GM18517 (cell line): ENCODE data around the gene DNMT3L.
"Not testable (repeated sequence)": the region's sequence is repeated elsewhere in the genome, so short reads cannot be mapped to it uniquely, and the experiment has no call there.

Experiments
- ATAC-seq: cut with Tn5 transposase; IDR thresholded peaks from one replicate; pipeline ENCODE4 v1.9.1; 2021; ENCODE audit warnings: mild to moderate bottlenecking, moderate library complexity; ENCODE audit not compliant: unreplicated experiment

The DNMT3L gene

DNA sequence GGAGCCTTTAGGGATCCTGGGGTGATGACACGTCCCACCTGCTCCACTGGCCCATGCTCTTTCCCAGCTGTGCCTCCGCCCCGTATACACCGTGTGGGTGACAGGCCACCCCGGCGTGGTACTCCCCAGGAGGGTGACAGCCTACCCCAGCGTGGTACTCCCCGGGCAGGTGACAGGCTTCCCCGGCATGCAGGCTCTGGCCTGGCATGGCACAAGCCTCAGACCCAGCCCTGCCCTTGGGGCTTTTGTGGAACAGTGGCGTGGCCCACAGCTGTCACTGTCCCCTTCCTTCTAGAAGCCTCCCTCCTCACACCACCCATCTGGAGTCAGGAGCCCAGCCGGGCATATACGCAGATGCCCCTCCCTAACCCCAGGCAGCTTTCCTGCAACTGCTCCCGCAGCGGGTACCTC lies 33.5 kb upstream of the DNMT3L start:
- ATAC-seq, result no peak

GRCh38 chr21:44294391-44295162 lies 32.9 kb upstream of the DNMT3L start:
- no peak for ATAC-seq

DNA sequence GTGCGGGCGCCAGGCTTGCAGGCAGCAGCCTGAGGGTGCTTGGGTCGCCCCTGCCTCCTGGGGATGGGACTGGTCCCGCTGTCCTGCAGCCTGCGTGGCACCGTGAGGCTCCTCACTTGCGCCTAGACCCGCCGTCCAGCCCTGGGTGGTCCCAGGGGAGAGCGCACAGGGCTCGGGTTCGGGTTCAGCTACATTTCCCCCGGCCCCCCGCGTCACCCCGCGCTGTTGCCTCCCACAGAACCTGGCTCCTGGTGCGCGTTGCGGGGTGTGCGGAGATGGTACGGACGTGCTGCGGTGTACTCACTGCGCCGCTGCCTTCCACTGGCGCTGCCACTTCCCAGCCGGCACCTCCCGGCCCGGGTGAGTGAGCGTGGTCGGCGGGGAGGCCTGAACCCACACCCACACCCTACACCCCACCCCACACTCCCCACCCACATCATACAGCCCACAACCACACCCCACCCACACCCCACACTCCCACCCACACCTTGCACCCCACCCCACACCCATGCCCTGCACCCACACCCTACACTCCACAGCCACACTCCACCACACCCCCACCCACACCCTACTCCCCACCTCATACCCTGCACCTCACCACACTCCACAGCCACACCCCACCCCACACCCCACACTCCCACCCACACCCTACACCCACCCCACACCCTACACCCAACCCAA lies 32.0 kb upstream of the DNMT3L start:
- ATAC-seq, result no peak

DNA sequence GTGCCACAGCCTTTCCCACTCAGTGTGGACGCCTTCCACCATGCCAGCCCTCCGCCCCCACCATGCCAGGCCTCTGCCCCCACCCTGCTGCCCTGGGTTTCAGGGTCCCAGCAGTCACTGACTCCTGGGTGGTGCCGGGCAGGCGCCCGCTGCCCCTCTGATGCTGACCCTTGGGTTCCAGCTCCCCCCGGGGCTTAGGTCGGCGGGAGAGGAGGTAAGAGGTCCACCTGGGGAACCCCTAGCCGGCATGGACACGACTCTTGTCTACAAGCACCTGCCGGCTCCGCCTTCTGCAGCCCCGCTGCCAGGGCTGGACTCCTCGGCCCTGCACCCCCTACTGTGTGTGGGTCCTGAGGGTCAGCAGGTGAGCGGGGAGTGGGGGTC lies 31.1 kb upstream of the DNMT3L start:
- no peak for ATAC-seq

GRCh38 chr21:44291936-44292811 lies 30.5 kb upstream of the DNMT3L start:
- no peak for ATAC-seq

DNA sequence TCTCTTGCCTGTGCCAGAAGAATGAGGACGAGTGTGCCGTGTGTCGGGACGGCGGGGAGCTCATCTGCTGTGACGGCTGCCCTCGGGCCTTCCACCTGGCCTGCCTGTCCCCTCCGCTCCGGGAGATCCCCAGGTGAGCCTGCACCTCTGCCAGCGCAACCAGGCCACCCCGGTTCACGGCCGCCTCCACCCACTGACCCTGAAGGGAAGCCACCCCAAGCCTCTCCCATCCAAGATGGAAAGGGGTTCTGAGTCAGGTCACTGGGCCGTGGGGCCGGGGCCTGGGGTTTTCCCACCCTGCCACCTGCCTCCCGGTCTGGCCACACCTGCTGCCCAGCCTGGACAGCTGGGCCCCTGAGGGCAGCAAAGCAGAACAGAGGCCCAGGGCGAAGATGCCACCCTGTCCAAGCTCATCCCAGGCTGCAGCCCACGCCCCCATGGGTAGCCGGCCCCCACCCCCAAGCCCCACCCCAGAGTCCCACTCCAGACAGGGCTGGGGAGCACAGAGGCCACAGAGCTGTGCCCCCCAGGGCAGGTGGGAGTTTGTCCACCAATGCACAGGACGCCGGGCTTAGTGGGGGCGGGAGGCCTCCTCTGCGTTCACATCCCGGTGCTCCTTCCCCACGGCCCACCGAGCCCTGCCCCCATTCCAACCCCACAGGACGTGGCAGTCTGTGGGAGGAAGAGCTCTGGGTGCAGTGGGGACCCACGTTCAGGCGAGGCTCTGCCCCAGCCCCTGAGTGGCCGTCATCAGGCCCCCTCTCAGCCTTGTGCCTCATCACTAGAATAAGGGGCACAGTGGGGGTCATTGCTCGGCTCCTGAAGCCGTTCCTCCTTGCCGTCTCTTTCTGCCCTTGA lies 29.6 kb upstream of the DNMT3L start:
- ATAC-seq, result no peak

- no peak for ATAC-seq
Measured at GRCh38 chr21:44290327-44291077, 28.8 kb upstream of the DNMT3L start.

- ATAC-seq, result no peak
Measured at GRCh38 chr21:44289381-44290010, 27.8 kb upstream of the DNMT3L start.

DNA sequence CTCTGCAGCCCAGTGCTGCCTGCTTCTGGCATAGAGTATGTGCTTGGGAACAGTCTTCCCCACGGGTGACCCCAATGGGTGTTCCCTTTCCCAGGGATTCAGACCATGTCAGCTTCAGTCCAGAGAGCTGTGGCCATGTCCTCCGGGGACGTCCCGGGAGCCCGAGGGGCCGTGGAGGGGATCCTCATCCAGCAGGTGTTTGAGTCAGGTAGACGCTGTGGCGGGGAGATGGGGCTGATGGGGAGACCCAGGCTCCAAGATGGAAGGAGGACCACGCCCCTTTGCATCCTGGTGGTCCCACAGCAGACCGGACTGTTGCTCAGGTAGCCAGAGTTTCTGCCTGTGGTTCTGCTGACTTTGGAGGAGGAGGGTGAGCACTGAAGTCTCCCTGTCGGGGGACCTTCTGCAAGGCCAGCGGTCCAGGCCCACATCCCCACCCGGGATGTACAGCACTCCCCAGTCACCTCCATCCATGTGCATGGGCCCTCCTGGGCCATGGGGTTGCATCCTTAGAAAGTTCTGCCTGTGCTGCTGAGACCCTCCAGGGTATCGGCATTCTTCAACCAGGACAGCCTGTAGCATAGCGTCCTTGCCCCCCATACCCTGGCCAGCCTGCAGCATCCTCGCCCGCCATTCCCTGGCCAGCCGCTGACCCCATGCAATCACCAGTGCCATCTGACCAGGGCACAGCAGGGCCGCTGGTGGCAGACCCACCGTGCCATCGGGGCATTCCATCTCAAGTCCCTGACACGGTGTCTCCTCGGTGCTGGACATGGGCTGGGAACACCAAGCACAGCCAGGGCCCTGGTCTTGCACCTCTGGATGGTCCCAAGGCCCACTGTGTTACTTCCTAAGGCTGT lies 26.8 kb upstream of the DNMT3L start:
- ATAC-seq, result no peak

- no peak for ATAC-seq
Measured at GRCh38 chr21:44286716-44287632, 25.3 kb upstream of the DNMT3L start.

DNA sequence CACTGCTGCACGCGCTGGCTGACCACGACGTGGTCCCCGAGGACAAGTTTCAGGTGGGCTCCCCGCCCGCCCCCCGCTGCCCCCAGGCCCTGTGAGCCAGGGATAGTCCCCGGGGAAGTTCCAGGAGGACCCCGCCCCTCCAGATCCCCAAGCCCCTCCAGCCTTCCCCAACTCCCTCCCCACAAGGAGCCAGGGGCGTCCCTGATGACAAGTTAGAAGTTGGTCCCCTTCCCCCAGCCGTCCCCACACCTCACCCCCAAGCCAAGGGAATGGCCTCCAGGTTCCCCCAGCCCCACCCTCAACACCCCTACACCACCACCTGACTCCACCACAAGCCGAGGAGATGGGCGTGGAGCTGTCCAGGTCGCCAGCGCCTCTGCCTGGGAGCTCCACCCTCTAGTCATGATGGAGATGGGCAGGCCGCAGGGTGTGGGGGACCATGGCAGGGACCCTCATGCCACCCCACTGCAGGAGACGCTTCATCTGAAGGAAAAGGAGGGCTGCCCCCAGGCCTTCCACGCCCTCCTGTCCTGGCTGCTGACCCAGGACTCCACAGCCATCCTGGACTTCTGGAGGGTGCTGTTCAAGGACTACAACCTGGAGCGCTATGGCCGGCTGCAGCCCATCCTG lies 24.5 kb upstream of the DNMT3L start:
- ATAC-seq, result no peak

DNA sequence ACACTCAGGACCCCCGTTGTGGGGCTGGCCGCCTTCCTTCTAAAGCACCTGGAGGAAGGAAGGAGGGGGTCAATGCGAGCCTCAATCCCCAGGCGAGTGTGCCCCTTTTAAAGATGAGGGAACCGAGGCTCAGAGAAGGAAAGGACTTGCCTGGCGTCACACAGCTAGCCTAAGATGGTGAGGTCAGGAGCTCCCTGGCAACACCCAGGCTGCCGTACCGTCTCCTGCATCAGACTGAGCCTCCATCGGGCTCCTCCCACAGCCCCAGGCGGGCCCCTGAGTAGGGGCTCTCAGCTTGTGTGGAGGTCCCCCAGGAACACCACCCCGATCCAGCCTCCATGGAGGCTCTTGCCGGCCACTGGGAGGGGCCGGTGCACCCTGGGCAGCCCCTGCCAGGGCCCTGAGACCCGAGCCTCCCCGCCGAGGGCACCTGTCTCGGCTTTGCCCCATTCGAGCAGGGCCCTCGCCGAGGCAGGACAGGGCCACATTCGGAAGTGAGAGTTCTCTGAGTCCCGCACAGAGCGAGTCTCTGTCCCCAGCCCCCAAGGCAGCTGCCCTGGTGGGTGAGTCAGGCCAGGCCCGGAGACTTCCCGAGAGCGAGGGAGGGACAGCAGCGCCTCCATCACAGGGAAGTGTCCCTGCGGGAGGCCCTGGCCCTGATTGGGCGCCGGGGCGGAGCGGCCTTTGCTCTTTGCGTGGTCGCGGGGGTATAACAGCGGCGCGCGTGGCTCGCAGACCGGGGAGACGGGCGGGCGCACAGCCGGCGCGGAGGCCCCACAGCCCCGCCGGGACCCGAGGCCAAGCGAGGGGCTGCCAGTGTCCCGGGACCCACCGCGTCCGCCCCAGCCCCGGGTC lies 23.7 kb upstream of the DNMT3L start, which contains the start of gene AIRE:
Gene AIRE, plus strand, starts transcription at position 739 of the 855 bp plus-strand sequence. CDS start 131 bp downstream, outside the sequence.
- no peak for ATAC-seq

GRCh38 chr21:44283948-44284347 lies 22.3 kb upstream of the DNMT3L start:
- no peak for ATAC-seq

DNA sequence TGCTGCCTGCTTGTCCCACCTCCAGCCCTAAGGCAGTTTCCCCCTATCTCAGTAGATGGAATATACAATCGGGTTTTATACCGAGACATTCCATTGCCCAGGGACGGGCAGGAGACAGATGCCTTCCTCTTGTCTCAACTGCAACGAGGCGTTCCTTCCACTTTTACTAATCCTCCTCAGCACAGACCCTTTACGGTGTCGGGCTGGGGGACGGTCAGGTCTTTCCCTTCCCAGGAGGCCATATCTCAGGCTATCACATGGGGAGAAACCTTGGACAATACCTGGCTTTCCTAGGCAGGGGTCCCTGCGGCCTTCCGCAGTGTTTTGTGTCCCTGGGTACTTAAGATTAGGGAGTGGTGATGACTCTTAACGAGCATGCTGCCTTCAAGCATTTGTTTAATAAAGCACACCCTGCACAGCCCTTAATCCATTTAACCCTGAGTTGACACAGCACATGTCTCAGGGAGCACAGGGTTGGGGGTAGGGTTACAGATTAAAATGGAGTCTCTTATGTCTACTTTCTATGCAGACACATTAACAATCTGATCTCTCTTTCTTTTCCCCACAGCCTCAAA lies 21.6 kb upstream of the DNMT3L start:
- ATAC-seq, result not testable (repeated sequence)

GRCh38 chr21:44282370-44282769 lies 20.7 kb upstream of the DNMT3L start:
- no peak for ATAC-seq

DNA sequence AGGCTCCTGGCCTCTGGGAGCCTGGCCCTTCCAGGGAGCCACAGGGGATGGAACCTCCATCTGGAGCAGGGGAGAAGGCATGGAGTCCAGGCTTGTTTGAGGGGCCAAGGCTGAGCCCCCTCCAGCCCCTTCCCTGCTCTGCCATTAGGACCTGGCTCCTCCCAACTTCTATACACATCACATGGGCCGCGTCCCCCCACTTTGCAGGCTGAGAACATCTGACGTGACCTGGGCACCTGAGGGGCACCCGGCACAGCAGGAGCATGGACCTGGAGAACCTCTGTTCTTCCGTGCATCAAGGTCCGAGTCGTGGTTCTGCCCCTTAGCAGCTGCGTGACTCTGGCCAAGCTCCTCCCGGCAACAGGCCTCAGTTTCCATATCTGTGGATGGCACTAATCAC lies 20.1 kb upstream of the DNMT3L start:
- ATAC-seq, result no peak
